Endothelial cell (in vitro differentiated cells): ENCODE measurements around the gene DOCK6. TPM values are rescaled to one million over a fixed set of nuclear protein-coding genes. Genes with fewer than 3 reads are reported as not detected.

Source experiments
- DNase-seq: peaks from one replicate; pipeline ENCODE4 v3.0.0; 2021; ENCODE audit warnings: low spot score
- H3K27ac Mint-ChIP-seq: one replicate; pipeline ENCODE4 v1.8.0; 2021; ENCODE audit warnings: mixed read lengths, inconsistent platforms; ENCODE audit not compliant: unreplicated experiment
- H3K27me3 Mint-ChIP-seq: one replicate; pipeline ENCODE4 v1.8.0; 2021; ENCODE audit warnings: mild to moderate bottlenecking, moderate library complexity, mixed read lengths, inconsistent platforms; ENCODE audit not compliant: unreplicated experiment
- H3K36me3 Mint-ChIP-seq: one replicate; pipeline ENCODE4 v1.8.0; 2021; ENCODE audit warnings: mild to moderate bottlenecking, low read depth, mixed read lengths, inconsistent platforms; ENCODE audit not compliant: unreplicated experiment
- H3K4me1 Mint-ChIP-seq: one replicate; pipeline ENCODE4 v1.8.0; 2021; ENCODE audit warnings: mild to moderate bottlenecking, mixed read lengths, inconsistent platforms; ENCODE audit not compliant: unreplicated experiment
- H3K4me3 Mint-ChIP-seq: one replicate; pipeline ENCODE4 v1.8.0; 2021; ENCODE audit warnings: mild to moderate bottlenecking, mixed read lengths, inconsistent platforms; ENCODE audit not compliant: unreplicated experiment
- H3K9me3 Mint-ChIP-seq: one replicate; pipeline ENCODE4 v1.8.0; 2021; ENCODE audit warnings: mixed read lengths, inconsistent platforms; ENCODE audit not compliant: unreplicated experiment
- CTCF ChIP-seq: fragments of 200-600 bp; sonication (generic); IDR thresholded peaks from one replicate; pipeline ENCODE4 v1.5.0; 2021; ENCODE audit warnings: antibody characterized with exemption; ENCODE audit not compliant: unreplicated experiment
- total RNA-seq: library from RNA; stranded (reverse); fragmentation: NEBNext Ultra II Directional; extraction: Animal tissue kit (Norgen Biotek cat#: 25700); gene quantifications from one replicate; pipeline ENCODE4 v1.2.1, GENCODE V29; 2021; ENCODE audit not compliant: unreplicated experiment

The DOCK6 gene
- total RNA-seq, 1 donor from 2014 or later = 411 TPM

GRCh38 chr19:11159598-11160439, 102.5 kb downstream of the DOCK6 start:
- no peak for TF ChIP-seq CTCF
- no peak for DNase-seq
- H3K27ac Mint-ChIP-seq = no peak overlapping the region
- no peak overlapping the region for H3K4me3 Mint-ChIP-seq
- no peaks in the 10 kb centered on the region for H3K9me3 Mint-ChIP-seq
- H3K27me3 Mint-ChIP-seq = peaks cover 14% of the 10 kb centered on the region
- H3K36me3 Mint-ChIP-seq = peaks cover 8% of the 10 kb centered on the region
- peaks cover 6% of the 10 kb centered on the region for H3K4me1 Mint-ChIP-seq

- TF ChIP-seq CTCF = no peak
- H3K4me3 Mint-ChIP-seq = peak within 1 kb of the TSS; percentile 88
- peaks cover 15% of the 10 kb centered on the region for H3K4me1 Mint-ChIP-seq
- peak within 1 kb of the TSS; percentile 49 for H3K27ac Mint-ChIP-seq
- H3K36me3 Mint-ChIP-seq = peaks cover 6% of the 10 kb centered on the region
- no peaks in the 10 kb centered on the region for H3K9me3 Mint-ChIP-seq
- peak; percentile 92 for DNase-seq
- H3K27me3 Mint-ChIP-seq = peaks cover 9% of the 10 kb centered on the region
Observed at GRCh38 chr19:11155373-11156120, 106.8 kb downstream of the DOCK6 start, which contains the start of gene SPC24. TSS of gene SPC24 (minus strand) at chr19:11155782. CDS start at chr19:11155776, 6 bp downstream.

- peaks cover 12% of the 10 kb centered on the region for H3K4me1 Mint-ChIP-seq
- peaks cover 6% of the 10 kb centered on the region for H3K36me3 Mint-ChIP-seq
- peaks cover 9% of the 10 kb centered on the region for H3K27me3 Mint-ChIP-seq
- peak overlapping the region; percentile 49 for H3K27ac Mint-ChIP-seq
- peak overlapping the region; percentile 88 for H3K4me3 Mint-ChIP-seq
- no peak for DNase-seq
- no peaks in the 10 kb centered on the region for H3K9me3 Mint-ChIP-seq
- TF ChIP-seq CTCF = no peak
Observed at GRCh38 chr19:11154683-11155047, 107.7 kb downstream of the DOCK6 start.

- H3K9me3 Mint-ChIP-seq = no peaks in the 10 kb centered on the region
Observed at GRCh38 chr19:11152318-11153062, 109.8 kb downstream of the DOCK6 start.

More at GRCh38 chr19:11152318-11153062, 109.8 kb downstream of the DOCK6 start:
- Mint-ChIP-seq H3K36me3 (peaks cover 6% of the 10 kb centered on the region), H3K4me1 (peaks cover 9% of the 10 kb centered on the region), H3K27ac (no peak overlapping the region), H3K4me3 (no peak overlapping the region), H3K27me3 (peaks cover 7% of the 10 kb centered on the region)
- no peak for DNase-seq
- TF ChIP-seq CTCF = no peak
